ENCODE results near the gene SYF2. TPM values are rescaled to one million over a fixed set of nuclear protein-coding genes. Genes with fewer than 3 reads are reported as not detected.

SYF2 gene
- polyA plus RNA-seq, 1 of the 3 experiments (the other 2 are of a cell fraction), result 31.1 TPM

DNA sequence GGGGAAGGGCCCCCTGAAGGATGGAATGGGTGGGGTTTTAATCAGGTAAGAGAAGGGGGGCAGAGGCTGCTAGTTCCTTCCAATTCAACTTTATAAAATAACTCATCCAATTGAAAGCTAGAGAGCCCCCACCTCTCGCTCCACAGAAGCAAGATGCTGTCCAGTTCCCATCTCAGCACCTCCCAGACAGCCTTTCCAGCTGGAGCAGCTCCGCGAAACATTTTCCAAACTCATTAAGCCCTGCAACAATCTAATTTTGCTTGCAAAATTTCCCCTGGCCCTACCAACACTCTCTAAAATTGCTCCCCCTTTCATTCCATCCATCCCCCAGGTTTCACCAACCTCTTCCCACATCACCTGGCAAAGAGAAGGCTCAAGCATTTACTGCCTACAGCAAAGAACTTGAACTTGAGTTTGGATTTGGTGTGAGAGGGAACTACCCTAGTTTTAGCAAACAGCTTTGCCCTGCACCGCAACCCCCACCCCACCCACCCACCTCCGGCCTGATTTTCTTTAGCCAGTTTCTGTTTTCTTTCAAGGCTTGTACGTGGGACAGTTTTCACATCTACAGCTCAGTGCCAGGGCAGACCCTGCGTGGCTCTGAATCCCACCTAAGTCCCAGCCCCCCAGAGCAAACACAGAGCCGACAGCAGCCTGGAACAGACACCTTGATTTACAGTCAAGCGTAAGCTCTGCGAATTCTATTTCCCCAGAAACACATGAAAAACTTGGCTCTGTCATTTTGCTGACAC lies 46.7 kb downstream of the SYF2 start (continued):
- TF ChIP-seq, protein P1, sequence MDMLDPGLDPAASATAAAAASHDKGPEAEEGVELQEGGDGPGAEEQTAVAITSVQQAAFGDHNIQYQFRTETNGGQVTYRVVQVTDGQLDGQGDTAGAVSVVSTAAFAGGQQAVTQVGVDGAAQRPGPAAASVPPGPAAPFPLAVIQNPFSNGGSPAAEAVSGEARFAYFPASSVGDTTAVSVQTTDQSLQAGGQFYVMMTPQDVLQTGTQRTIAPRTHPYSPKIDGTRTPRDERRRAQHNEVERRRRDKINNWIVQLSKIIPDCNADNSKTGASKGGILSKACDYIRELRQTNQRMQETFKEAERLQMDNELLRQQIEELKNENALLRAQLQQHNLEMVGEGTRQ (IDR thresholded peaks at IDR 0.05; ENCODE audit: borderline replicate concordance, low read depth, low read length), result no peak

DNA sequence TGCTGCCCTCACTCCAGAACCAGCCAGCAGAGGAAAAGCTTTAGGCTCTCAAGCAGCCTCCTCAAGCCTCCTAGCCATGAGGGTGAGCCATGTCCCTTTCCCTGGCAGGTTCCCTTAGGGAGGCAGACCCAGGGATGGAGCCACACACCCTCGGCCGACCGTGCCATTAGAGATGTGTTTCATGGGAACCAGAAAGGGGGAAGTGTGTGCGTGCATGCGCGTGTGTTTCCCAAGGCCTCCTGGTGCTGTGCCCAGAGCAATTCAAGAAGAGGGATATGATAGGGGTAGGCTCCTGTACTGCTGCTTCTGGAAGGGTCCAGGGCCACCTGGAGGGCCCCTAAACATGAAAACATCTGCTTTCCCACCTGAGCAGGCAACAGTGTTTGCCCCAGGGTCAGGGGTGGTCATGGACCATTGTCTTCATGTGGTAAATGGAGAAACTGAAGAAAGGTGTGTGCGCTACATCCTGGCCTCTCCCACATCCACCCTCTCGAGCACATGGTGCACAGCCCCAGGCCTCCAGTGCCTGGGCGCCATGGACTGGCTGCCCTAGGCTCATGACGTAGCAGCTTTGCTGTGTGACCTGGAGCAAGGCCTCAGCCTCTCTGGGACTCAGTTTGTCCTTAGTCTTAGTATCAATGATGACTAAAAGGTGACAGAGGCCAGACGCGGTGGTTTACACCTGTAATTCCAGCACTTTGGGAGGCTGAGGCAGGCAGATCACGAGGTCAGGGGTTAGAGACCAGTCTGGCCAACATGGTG lies 48.1 kb downstream of the SYF2 start:
- Histone ChIP-seq H4K20me1 (ENCODE audit: insufficient read depth) (no peaks in the 10 kb centered on the region), H3K4me2 (no peak overlapping the region), H2AFZ (ENCODE audit: low read depth) (no peak overlapping the region), H3K4me1 (ENCODE audit: control insufficient read depth in 1 of 2, insufficient read depth in 2 of 2, low read depth in 1 of 2, low read length in 1 of 2) (no peaks in the 10 kb centered on the region), H3K27ac (ENCODE audit: low read depth in 2 of 2, low read length in 1 of 2) (no peak overlapping the region), H3F3A (replicated peaks; ENCODE audit: insufficient read depth) (no peaks in the 10 kb centered on the region), H3K9ac (no peak overlapping the region), H3K79me2 (ENCODE audit: insufficient read depth) (no peaks in the 10 kb centered on the region), H3K36me3 (replicated peaks in 1 of 2; ENCODE audit: control insufficient read depth in 1 of 2, insufficient read depth in 2 of 2, low read length in 1 of 2) (no peaks in the 10 kb centered on the region), H3K9me2 (no peaks in the 10 kb centered on the region), H3K27me3 (ENCODE audit: insufficient read depth) (no peaks in the 10 kb centered on the region), H3K9me3 (no peaks in the 10 kb centered on the region), H3K4me3 (ENCODE audit: low read depth in 2 of 2, low read length in 1 of 2) (no peak overlapping the region)
- WGBS (ENCODE audit: low lambda C conversion rate), result 80% methylated on average over 13 of the region's 13 CpGs
- POLR2A ChIA-PET, result no interaction called here
- CTCF ChIA-PET, result interaction anchor here (0.7 to 1.5 kb wide), 2 partner anchors 20 to 252 kb away, joined by 3 to 4 read pairs; no protein-coding TSS in a partner anchor
- DNase-seq, result no peak
- no peak for TF ChIP-seq TAF1 (IDR thresholded peaks at IDR 0.05; ENCODE audit: borderline replicate concordance, low read depth, low read length)
- TF ChIP-seq NFIC (IDR thresholded peaks at IDR 0.05; ENCODE audit: borderline replicate concordance), result no peak
- no peak for TF ChIP-seq TEAD4 (IDR thresholded peaks at IDR 0.05; ENCODE audit: borderline replicate concordance, insufficient read depth)
- TF ChIP-seq GABPA (IDR thresholded peaks at IDR 0.05; ENCODE audit: low read depth), result no peak
- TF ChIP-seq, protein P2, sequence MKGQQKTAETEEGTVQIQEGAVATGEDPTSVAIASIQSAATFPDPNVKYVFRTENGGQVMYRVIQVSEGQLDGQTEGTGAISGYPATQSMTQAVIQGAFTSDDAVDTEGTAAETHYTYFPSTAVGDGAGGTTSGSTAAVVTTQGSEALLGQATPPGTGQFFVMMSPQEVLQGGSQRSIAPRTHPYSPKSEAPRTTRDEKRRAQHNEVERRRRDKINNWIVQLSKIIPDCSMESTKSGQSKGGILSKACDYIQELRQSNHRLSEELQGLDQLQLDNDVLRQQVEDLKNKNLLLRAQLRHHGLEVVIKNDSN (IDR thresholded peaks at IDR 0.05; ENCODE audit: borderline replicate concordance, low read depth), result no peak
- TF ChIP-seq NRF1 (IDR thresholded peaks at IDR 0.05; ENCODE audit: low read depth, low read length), result no peak
- no peak for TF ChIP-seq SIN3A (IDR thresholded peaks at IDR 0.05; ENCODE audit: borderline replicate concordance, low read depth, low read length)
- TF ChIP-seq, protein P3, sequence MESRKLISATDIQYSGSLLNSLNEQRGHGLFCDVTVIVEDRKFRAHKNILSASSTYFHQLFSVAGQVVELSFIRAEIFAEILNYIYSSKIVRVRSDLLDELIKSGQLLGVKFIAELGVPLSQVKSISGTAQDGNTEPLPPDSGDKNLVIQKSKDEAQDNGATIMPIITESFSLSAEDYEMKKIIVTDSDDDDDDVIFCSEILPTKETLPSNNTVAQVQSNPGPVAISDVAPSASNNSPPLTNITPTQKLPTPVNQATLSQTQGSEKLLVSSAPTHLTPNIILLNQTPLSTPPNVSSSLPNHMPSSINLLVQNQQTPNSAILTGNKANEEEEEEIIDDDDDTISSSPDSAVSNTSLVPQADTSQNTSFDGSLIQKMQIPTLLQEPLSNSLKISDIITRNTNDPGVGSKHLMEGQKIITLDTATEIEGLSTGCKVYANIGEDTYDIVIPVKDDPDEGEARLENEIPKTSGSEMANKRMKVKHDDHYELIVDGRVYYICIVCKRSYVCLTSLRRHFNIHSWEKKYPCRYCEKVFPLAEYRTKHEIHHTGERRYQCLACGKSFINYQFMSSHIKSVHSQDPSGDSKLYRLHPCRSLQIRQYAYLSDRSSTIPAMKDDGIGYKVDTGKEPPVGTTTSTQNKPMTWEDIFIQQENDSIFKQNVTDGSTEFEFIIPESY (IDR thresholded peaks at IDR 0.05; ENCODE audit: borderline replicate concordance, low read depth), result no peak
- TF ChIP-seq RFX5 (IDR thresholded peaks at IDR 0.05; ENCODE audit: low read length), result no peak
- TF ChIP-seq EZH2phosphoT487 (IDR thresholded peaks at IDR 0.05; ENCODE audit: borderline replicate concordance, low read depth), result no peak
- TF ChIP-seq EP300 (IDR thresholded peaks at IDR 0.05; ENCODE audit: borderline replicate concordance in 1 of 2, low read depth in 1 of 2, low read length in 1 of 2), result no peak
- TF ChIP-seq, protein P4, sequence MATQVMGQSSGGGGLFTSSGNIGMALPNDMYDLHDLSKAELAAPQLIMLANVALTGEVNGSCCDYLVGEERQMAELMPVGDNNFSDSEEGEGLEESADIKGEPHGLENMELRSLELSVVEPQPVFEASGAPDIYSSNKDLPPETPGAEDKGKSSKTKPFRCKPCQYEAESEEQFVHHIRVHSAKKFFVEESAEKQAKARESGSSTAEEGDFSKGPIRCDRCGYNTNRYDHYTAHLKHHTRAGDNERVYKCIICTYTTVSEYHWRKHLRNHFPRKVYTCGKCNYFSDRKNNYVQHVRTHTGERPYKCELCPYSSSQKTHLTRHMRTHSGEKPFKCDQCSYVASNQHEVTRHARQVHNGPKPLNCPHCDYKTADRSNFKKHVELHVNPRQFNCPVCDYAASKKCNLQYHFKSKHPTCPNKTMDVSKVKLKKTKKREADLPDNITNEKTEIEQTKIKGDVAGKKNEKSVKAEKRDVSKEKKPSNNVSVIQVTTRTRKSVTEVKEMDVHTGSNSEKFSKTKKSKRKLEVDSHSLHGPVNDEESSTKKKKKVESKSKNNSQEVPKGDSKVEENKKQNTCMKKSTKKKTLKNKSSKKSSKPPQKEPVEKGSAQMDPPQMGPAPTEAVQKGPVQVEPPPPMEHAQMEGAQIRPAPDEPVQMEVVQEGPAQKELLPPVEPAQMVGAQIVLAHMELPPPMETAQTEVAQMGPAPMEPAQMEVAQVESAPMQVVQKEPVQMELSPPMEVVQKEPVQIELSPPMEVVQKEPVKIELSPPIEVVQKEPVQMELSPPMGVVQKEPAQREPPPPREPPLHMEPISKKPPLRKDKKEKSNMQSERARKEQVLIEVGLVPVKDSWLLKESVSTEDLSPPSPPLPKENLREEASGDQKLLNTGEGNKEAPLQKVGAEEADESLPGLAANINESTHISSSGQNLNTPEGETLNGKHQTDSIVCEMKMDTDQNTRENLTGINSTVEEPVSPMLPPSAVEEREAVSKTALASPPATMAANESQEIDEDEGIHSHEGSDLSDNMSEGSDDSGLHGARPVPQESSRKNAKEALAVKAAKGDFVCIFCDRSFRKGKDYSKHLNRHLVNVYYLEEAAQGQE (IDR thresholded peaks at IDR 0.05; ENCODE audit: low read depth, low read length), result no peak
- TF ChIP-seq, protein P5, sequence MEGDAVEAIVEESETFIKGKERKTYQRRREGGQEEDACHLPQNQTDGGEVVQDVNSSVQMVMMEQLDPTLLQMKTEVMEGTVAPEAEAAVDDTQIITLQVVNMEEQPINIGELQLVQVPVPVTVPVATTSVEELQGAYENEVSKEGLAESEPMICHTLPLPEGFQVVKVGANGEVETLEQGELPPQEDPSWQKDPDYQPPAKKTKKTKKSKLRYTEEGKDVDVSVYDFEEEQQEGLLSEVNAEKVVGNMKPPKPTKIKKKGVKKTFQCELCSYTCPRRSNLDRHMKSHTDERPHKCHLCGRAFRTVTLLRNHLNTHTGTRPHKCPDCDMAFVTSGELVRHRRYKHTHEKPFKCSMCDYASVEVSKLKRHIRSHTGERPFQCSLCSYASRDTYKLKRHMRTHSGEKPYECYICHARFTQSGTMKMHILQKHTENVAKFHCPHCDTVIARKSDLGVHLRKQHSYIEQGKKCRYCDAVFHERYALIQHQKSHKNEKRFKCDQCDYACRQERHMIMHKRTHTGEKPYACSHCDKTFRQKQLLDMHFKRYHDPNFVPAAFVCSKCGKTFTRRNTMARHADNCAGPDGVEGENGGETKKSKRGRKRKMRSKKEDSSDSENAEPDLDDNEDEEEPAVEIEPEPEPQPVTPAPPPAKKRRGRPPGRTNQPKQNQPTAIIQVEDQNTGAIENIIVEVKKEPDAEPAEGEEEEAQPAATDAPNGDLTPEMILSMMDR (IDR thresholded peaks at IDR 0.05), result no peak
- TF ChIP-seq, protein P6, sequence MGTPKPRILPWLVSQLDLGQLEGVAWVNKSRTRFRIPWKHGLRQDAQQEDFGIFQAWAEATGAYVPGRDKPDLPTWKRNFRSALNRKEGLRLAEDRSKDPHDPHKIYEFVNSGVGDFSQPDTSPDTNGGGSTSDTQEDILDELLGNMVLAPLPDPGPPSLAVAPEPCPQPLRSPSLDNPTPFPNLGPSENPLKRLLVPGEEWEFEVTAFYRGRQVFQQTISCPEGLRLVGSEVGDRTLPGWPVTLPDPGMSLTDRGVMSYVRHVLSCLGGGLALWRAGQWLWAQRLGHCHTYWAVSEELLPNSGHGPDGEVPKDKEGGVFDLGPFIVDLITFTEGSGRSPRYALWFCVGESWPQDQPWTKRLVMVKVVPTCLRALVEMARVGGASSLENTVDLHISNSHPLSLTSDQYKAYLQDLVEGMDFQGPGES (IDR thresholded peaks at IDR 0.05; ENCODE audit: low read depth, low read length), result no peak
- no peak for TF ChIP-seq FOXM1 (IDR thresholded peaks at IDR 0.05; ENCODE audit: low read depth)
- TF ChIP-seq TCF12 (IDR thresholded peaks at IDR 0.05), result no peak
- TF ChIP-seq GATA2 (CRISPR knock-in tag; IDR thresholded peaks at IDR 0.05), result no peak
